Kidney (tissue), 14 donors: ENCODE data around the gene APOL1. TPM values are rescaled to one million over a fixed set of nuclear protein-coding genes. Genes with fewer than 3 reads are reported as not detected.
"Not testable (repeated sequence)": the region's sequence is repeated elsewhere in the genome, so short reads cannot be mapped to it uniquely, and the experiment has no call there.

ENCODE experiments used
- DNase-seq, 5 donors: peaks; one replicate each; pipeline ENCODE4 v3.0.0-alpha.2; 2013 to 2020
- FAIRE-seq: peaks from 2 replicates; lab custom pipeline; 2012; peaks lifted over from hg19 to GRCh38; lab: Jason Lieb, UNC
- H3K27ac ChIP-seq, 2 donors: one replicate each; pipeline ENCODE4 v1.7.0; 2013; ENCODE audit warnings: low read depth in 2 of 2, low read length in 2 of 2, inconsistent platforms in 1 of 2
- H3K27me3 ChIP-seq: one replicate; pipeline ENCODE4 v1.7.1; 2013; ENCODE audit warnings: low read length, inconsistent platforms; ENCODE audit not compliant: control insufficient read depth, insufficient read depth
- H3K36me3 ChIP-seq, 3 donors: one replicate each; pipeline versions ENCODE4 v1.7.0 to v1.7.1; 2013; ENCODE audit warnings: low read length in 3 of 3, control low read depth in 1 of 3, inconsistent platforms in 1 of 3; ENCODE audit not compliant: insufficient read depth in 3 of 3, control insufficient read depth in 2 of 3
- H3K4me1 ChIP-seq, 3 donors: one replicate each; pipeline versions ENCODE4 v1.7.0 to v1.7.1; 2013; ENCODE audit warnings: low read length in 3 of 3, inconsistent platforms in 1 of 3, low read depth in 1 of 3; ENCODE audit not compliant: control insufficient read depth in 2 of 3, insufficient read depth in 2 of 3
- H3K4me3 ChIP-seq, 3 donors: one replicate each; pipeline versions ENCODE4 v1.7.0 to v1.8.1; 2013; ENCODE audit warnings: low read length in 3 of 3, control low read depth in 1 of 3, inconsistent platforms in 1 of 3
- H3K9ac ChIP-seq, 3 donors: one replicate each; pipeline versions ENCODE4 v1.7.0 to v1.7.1; 2013; ENCODE audit warnings: low read length in 3 of 3, control low read depth in 1 of 3, inconsistent platforms in 1 of 3
- H3K9me3 ChIP-seq, 3 donors: one replicate each; pipeline versions ENCODE4 v1.7.0 to v1.7.1; 2013; ENCODE audit warnings: low read length in 3 of 3, control low read depth in 1 of 3, inconsistent platforms in 1 of 3; ENCODE audit not compliant: control insufficient read depth in 2 of 3, insufficient read depth in 1 of 3
- intact Hi-C: fragments of 100-400 bp; cut with DNase I; formaldehyde crosslinking; loops from one replicate; pipeline ENCODE4 v1.11.1; 2022
- polyA plus RNA-seq: library from polyadenylated mRNA; stranded (reverse); fragments of 350-450 nt; fragmentation: Illumina TruSeq; extraction: RNeasy Lipid Tissue Mini Kit (QIAGEN cat#74804); gene quantifications from one replicate; pipeline ENCODE4 v1.2.3, GENCODE V29; 2014; ENCODE audit warnings: low read depth, low replicate concordance; ENCODE audit not compliant: insufficient read depth
- total RNA-seq: library from RNA; stranded (reverse); fragmentation: NEBNext Ultra II Directional; extraction: Animal tissue kit (Norgen Biotek cat#: 25700); gene quantifications from one replicate; pipeline ENCODE4 v1.2.1, GENCODE V29; 2021
- TF ChIP-seq, protein P1 (sequence below): IDR thresholded peaks from 3 replicates; pipeline ENCODE4 v1.5.1; 2012; ENCODE audit warnings: mild to moderate bottlenecking, moderate library complexity, borderline replicate concordance; ENCODE audit not compliant: insufficient read depth; ENCODE audit errors: extremely low read depth
- donor health status: control.
- donor health status: control.
- donor health status: control.
- donor health status: control.
- donor health status: control.
- donor health status: DM: yes; HTN: yes; CAD: no.
- donor health status: Normal renal cell carcinoma (clear cell type).

The APOL1 gene
- total and polyA plus RNA-seq, 2 donors from 2014 or later, result 51.8 to 160 TPM

DNA sequence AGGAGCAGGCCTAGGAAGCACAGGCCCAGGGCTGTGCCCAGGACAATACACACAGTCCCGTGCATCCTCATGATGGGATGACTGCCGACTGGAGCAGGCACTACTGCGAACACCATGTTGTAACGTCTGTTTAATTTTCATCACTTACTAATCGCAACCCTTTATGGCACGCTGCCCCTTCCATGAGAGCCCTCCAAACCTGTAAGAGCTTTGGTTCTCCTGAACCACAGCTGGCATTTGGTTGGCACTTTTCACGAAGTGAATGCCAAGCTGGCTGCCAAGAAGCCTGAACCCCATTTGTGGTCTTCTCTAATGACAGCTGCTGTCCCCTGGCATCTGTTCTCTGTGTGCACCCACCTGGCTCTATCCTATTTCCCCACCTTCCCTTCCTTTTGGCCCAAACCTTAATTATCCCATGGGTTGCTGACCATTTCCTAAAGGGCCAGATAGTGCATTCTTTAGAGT, 36.5 kb downstream of the APOL1 start:
- no peak overlapping the region for H3K9ac ChIP-seq
- peaks cover 3 to 76% (median 71%) of the 10 kb centered on the region in 3 donors for H3K36me3 ChIP-seq
- no peak overlapping the region for H3K4me3 ChIP-seq
- intact Hi-C loops, result no loop called here
- DNase-seq, result no peak
- H3K4me1 ChIP-seq, result no peaks in the 10 kb centered on the region
- FAIRE-seq, result no peak
- TF ChIP-seq, protein P1, sequence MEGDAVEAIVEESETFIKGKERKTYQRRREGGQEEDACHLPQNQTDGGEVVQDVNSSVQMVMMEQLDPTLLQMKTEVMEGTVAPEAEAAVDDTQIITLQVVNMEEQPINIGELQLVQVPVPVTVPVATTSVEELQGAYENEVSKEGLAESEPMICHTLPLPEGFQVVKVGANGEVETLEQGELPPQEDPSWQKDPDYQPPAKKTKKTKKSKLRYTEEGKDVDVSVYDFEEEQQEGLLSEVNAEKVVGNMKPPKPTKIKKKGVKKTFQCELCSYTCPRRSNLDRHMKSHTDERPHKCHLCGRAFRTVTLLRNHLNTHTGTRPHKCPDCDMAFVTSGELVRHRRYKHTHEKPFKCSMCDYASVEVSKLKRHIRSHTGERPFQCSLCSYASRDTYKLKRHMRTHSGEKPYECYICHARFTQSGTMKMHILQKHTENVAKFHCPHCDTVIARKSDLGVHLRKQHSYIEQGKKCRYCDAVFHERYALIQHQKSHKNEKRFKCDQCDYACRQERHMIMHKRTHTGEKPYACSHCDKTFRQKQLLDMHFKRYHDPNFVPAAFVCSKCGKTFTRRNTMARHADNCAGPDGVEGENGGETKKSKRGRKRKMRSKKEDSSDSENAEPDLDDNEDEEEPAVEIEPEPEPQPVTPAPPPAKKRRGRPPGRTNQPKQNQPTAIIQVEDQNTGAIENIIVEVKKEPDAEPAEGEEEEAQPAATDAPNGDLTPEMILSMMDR, result no peak
- H3K9me3 ChIP-seq, result no peaks in the 10 kb centered on the region
- H3K27ac ChIP-seq, result no peak overlapping the region
- H3K27me3 ChIP-seq, result no peaks in the 10 kb centered on the region

DNA sequence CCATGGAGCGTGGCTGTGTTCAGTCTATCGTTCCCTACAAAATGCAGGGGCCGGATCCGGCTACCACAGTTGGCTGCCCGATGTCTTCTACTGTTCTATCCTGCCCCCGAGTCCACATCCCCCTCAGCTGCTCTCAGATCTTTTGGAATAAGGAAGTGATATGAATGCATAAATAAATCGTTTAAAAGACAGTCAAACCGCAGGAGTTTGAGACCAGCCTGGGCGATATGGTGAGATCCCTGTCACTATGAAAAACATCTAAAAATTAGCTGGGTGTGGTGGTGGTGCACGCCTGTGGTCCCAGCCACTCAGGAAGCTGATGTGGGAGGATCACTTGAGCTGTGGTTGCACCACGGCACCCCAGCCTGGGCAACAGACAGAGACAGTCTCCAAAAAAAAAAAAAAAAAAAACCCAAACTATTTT, 37.0 kb downstream of the APOL1 start:
- H3K27me3 ChIP-seq, intact Hi-C loops, H3K4me1 ChIP-seq, H3K9ac ChIP-seq, H3K27ac ChIP-seq, H3K4me3 ChIP-seq, FAIRE-seq, H3K9me3 ChIP-seq: not testable (repeated sequence)
- DNase-seq, result peak in 1 of 5 donors; percentile 35
- H3K36me3 ChIP-seq, result peaks cover 5 to 76% (median 70%) of the 10 kb centered on the region in 3 donors

DNA sequence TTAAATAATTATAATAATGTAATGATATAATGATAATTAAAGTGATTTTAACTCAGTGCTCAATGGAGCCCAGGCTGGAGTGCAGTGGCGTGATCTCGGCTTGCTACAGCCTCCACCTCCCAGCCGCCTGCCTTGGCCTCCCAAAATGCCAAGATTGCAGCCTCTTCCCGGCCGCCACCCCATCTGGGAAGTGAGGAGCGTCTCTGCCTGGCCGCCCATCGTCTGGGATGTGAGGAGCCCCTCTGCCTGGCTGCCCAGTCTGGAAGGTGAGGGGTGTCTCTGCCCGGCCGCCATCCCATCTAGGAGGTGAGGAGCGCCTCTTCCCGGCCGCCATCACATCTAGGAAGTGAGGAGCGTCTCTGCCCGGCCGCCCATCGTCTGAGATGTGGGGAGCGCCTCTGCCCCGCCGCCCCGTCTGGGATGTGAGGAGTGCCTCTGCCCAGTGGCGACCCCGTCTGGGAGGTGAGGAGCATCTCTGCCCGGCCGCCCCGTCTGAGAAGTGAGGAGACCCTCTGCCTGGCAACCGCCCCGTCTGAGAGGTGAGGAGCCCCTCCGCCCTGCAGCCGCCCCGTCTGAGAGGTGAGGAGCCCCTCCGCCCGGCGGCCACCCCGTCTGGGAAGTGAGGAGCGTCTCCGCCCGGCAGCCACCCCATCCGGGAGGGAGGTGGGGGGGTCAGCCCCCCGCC, 37.6 kb downstream of the APOL1 start:
- H3K27me3 ChIP-seq, H3K4me1 ChIP-seq, FAIRE-seq, H3K27ac ChIP-seq, H3K9ac ChIP-seq, intact Hi-C loops, H3K9me3 ChIP-seq, H3K4me3 ChIP-seq: not testable (repeated sequence)
- peak in 1 of 5 donors; percentile 72 for DNase-seq
- peaks cover 5 to 76% (median 70%) of the 10 kb centered on the region in 3 donors for H3K36me3 ChIP-seq

DNA sequence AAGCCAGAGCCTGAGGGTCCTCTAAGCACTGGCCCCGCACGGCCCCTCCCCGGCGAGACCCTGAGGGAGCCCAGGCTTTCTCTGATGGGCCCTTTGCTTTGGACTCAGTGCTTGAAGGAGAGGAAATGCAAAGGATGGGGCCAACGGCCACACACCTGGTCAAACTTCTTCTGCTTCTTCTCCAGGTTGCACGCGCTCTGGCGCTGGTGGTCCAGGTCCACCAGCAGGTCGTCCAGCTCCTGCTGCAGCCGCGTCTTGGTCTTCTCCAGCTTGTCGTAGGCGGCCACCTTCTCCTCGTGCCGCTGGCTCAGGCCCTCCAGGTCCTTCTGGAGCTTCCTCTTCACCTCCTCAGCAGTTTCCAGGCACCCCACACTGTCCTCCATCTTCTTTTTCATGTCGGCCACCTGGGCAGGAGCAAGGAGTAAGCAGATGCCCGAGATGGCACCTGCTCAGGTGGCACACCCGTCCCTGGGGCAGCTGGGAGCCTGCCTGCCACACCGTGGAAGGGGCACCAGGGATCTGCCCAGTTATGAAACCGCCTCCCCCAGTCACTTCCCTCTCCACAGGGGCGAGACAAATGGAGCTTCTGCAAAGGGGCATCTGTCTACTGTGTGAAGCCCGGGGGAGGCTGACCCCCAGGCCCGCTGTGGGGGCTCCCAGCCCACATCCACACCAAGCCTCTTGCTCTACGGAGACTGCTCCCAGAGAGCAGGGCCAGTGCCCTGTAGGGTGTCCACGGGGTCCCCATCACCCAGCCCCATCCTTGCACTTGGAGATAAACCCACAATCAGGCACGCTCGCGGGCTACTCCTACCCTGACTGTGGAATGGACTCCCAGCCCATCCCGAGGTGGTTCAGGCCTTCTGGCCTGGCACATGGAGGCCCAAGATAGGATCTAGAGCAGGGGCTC, 39.2 kb downstream of the APOL1 start:
- Histone ChIP-seq H3K27ac (no peak overlapping the region), H3K4me1 (no peaks in the 10 kb centered on the region), H3K9me3 (no peaks in the 10 kb centered on the region), H3K36me3 (peaks cover 5 to 76% (median 70%) of the 10 kb centered on the region in 3 donors), H3K4me3 (no peak overlapping the region), H3K27me3 (no peaks in the 10 kb centered on the region), H3K9ac (no peak overlapping the region)
- DNase-seq (peak in 1 of 5 donors; percentile 64), FAIRE-seq (no peak)
- TF ChIP-seq, protein P1, result no peak
- intact Hi-C loops, result no loop called here
